B cell (primary cell): Measurements from ENCODE around the gene NRG2. TPM values are rescaled to one million over a fixed set of nuclear protein-coding genes. Genes with fewer than 3 reads are reported as not detected.

ENCODE experiments used
- ATAC-seq: fragments of 200-7000 bp; cut with Tn5 transposase; one replicate; pipeline ENCODE4 v1.10.0; 2021; ENCODE audit warnings: low read depth, mild to moderate bottlenecking, moderate number of reproducible peaks, moderate library complexity
- CTCF ChIA-PET: fragments of 350-600 bp; sonication (Branson Sonifier 250); formaldehyde crosslinking; loops from one replicate; lab custom pipeline; 2021; ENCODE audit warnings: antibody characterized with exemption, inconsistent platforms; lab: Charles Lee
- POLR2A ChIA-PET: fragments of 350-600 bp; sonication (Branson Sonifier 250); formaldehyde crosslinking; loops from one replicate; lab custom pipeline; 2021; ENCODE audit warnings: antibody characterized with exemption; lab: Charles Lee
- DNase-seq: peaks from one replicate; pipeline ENCODE4 v3.0.0; 2013
- H2AFZ ChIP-seq: 2 replicates; pipeline ENCODE4 v1.6.1; 2012; ENCODE audit warnings: mild to moderate bottlenecking, low read depth, low read length; ENCODE audit not compliant: insufficient read depth, poor library complexity, severe bottlenecking
- H3K27ac ChIP-seq, 2 donors: 1 replicate in 1 of 2; 2 replicates in 1 of 2; pipeline ENCODE4 v1.5.1; 2012 to 2013; ENCODE audit warnings: low read length in 2 of 2, mild to moderate bottlenecking in 2 of 2, moderate library complexity in 1 of 2
- H3K27me3 ChIP-seq, 4 experiments: fragments of 200-600 bp in 1 of 4; sonication (generic) in 1 of 4; replicated peaks in 1 of 4; 1 replicate in 2 of 4; 2 replicates in 2 of 4; pipeline versions ENCODE4 v1.6.1 to v1.7.0; 2013 to 2016; ENCODE audit warnings: low read length in 3 of 4, mild to moderate bottlenecking in 2 of 4, mixed read lengths in 1 of 4, moderate library complexity in 1 of 4; ENCODE audit not compliant: insufficient read depth in 4 of 4, control insufficient read depth in 3 of 4; ENCODE audit errors: control extremely low read depth in 1 of 4
- H3K36me3 ChIP-seq, 2 experiments: replicated peaks in 1 of 2; 1 replicate in 1 of 2; 2 replicates in 1 of 2; pipeline versions ENCODE4 v1.6.1 to v1.7.1; 2013; ENCODE audit warnings: low read length in 1 of 2; ENCODE audit not compliant: insufficient read depth in 2 of 2, control insufficient read depth in 1 of 2; ENCODE audit errors: control extremely low read depth in 1 of 2, extremely low read depth in 1 of 2
- H3K4me1 ChIP-seq, 2 donors: fragments of 200-600 bp in 1 of 2; sonication (generic) in 1 of 2; 1 replicate in 1 of 2; 2 replicates in 1 of 2; pipeline versions ENCODE4 v1.5.1 to v1.6.1; 2013 to 2017; ENCODE audit warnings: low read length in 2 of 2; ENCODE audit not compliant: control insufficient read depth in 2 of 2, insufficient read depth in 2 of 2
- H3K4me2 ChIP-seq: replicated peaks from 2 replicates; pipeline ENCODE3; 2012; ENCODE audit warnings: mild to moderate bottlenecking, low read depth, low read length; ENCODE audit not compliant: poor library complexity, severe bottlenecking
- H3K4me3 ChIP-seq, 5 experiments: fragments of 200-600 bp in 1 of 5; sonication (generic) in 1 of 5; 1 replicate in 3 of 5; 2 replicates in 2 of 5; pipeline versions ENCODE4 v1.5.1 to v1.7.0; 2011 to 2016; ENCODE audit warnings: low read length in 4 of 5, mild to moderate bottlenecking in 4 of 5, low read depth in 2 of 5, control low read depth in 1 of 5, moderate library complexity in 1 of 5; ENCODE audit not compliant: insufficient read depth in 1 of 5; ENCODE audit errors: control extremely low read depth in 1 of 5, extremely low read depth in 1 of 5
- H3K79me2 ChIP-seq: fragments of 200-600 bp; sonication (generic); one replicate; pipeline ENCODE4 v1.6.0; 2016; ENCODE audit warnings: low read length; ENCODE audit not compliant: control insufficient read depth, insufficient read depth
- H3K9ac ChIP-seq: fragments of 200-600 bp; sonication (generic); 2 replicates; pipeline ENCODE4 v1.6.1; 2017; ENCODE audit warnings: mild to moderate bottlenecking, low read length, moderate library complexity
- H3K9me3 ChIP-seq, 3 donors: one replicate each; pipeline versions ENCODE4 v1.6.1 to v1.7.1; 2013; ENCODE audit warnings: low read length in 2 of 3; ENCODE audit not compliant: control insufficient read depth in 2 of 3, insufficient read depth in 1 of 3; ENCODE audit errors: control extremely low read depth in 1 of 3
- H4K20me1 ChIP-seq: 2 replicates; pipeline ENCODE4 v1.6.0; 2012; ENCODE audit warnings: mild to moderate bottlenecking, low read length; ENCODE audit not compliant: insufficient read depth, control insufficient read depth, poor library complexity, severe bottlenecking
- H3K27ac Mint-ChIP-seq: one replicate; pipeline ENCODE4 v1.8.0; 2021; ENCODE audit warnings: mixed read lengths
- H3K27me3 Mint-ChIP-seq: one replicate; pipeline ENCODE4 v1.8.0; 2021; ENCODE audit warnings: mixed read lengths
- H3K4me1 Mint-ChIP-seq: one replicate; pipeline ENCODE4 v1.8.0; 2021; ENCODE audit warnings: mixed read lengths
- H3K4me3 Mint-ChIP-seq: one replicate; pipeline ENCODE4 v1.8.0; 2021; ENCODE audit warnings: mixed read lengths
- H3K9me3 Mint-ChIP-seq: one replicate; pipeline ENCODE4 v1.8.0; 2022; ENCODE audit warnings: mixed read lengths; ENCODE audit not compliant: insufficient read depth
- CTCF ChIP-seq: fragments of 200-600 bp; IDR thresholded peaks from one replicate; pipeline ENCODE4 v1.8.0; 2022; ENCODE audit warnings: antibody characterized with exemption, mild to moderate bottlenecking
- EZH2 ChIP-seq: IDR thresholded peaks from 2 replicates; pipeline ENCODE4 v1.6.1; 2012; ENCODE audit warnings: borderline replicate concordance, low read depth, mild to moderate bottlenecking, moderate library complexity, low read length; ENCODE audit not compliant: insufficient read depth, poor library complexity, severe bottlenecking
- WGBS: methylation state at CpG from one replicate; pipeline ENCODE4 v1.1.5; 2013; ENCODE audit warnings: missing lambda C conversion rate; ENCODE audit not compliant: insufficient coverage; 5-methylcytosine and 5-hydroxymethylcytosine counted together
- intact Hi-C: fragments of 100-400 bp; cut with micrococcal nuclease; formaldehyde crosslinking; loops from one replicate; pipeline ENCODE4 v1.10.0; 2022
- polyA plus RNA-seq: library from polyadenylated mRNA; depleted of rRNA; stranded (reverse); fragments of >200 nt; gene quantifications from 2 replicates; pipeline ENCODE4 v1.2.3, GENCODE V29; 2012
- total RNA-seq, 2 donors: library from RNA; stranded (reverse); fragments of 120-200 nt in 1 of 2; gene quantifications; 1 replicate in 1 of 2; 2 replicates in 1 of 2; pipeline versions ENCODE4 v1.2.3 to v1.2.4, GENCODE V29; 2013 to 2022

Gene NRG2
- total and polyA plus RNA-seq, 2 donors (not counting 1 experiment from before 2014, with no cell fraction given), result 0.13 to 0.15 TPM

GRCh38 chr5:139995929-139996328, 47.2 kb downstream of the NRG2 start:
- Mint-ChIP-seq H3K27ac (no peak overlapping the region), H3K4me1 (no peaks in the 10 kb centered on the region), H3K4me3 (no peak overlapping the region), H3K9me3 (no peaks in the 10 kb centered on the region), H3K27me3 (peaks cover 49% of the 10 kb centered on the region)
- Histone ChIP-seq H3K27me3 (peaks cover 0 to 31% (median 15%) of the 10 kb centered on the region in 4 experiments), H4K20me1 (no peaks in the 10 kb centered on the region), H3K9me3 (no peaks in the 10 kb centered on the region), H3K9ac (no peak overlapping the region), H3K27ac (no peak overlapping the region), H2AFZ (no peak overlapping the region), H3K4me1 (peaks cover 0 to 4% of the 10 kb centered on the region in 2 donors), H3K36me3 (no peaks in the 10 kb centered on the region), H3K4me2 (no peak overlapping the region), H3K79me2 (no peaks in the 10 kb centered on the region), H3K4me3 (no peak overlapping the region)
- ATAC-seq (no peak), DNase-seq (no peak)
- TF ChIP-seq EZH2 (no peak), CTCF (no peak)
- intact Hi-C loops, result no loop called here
- ChIA-PET POLR2A (no interaction called here), CTCF (interaction anchor here (0.9 kb wide), 1 partner anchor 28 kb away, joined by 3 read pairs; no protein-coding TSS in a partner anchor)
- 80% methylated on average over 1 of the region's 1 CpG for WGBS

- ATAC-seq (no peak), DNase-seq (no peak)
- ChIA-PET CTCF (no interaction called here), POLR2A (no interaction called here)
- Mint-ChIP-seq H3K27ac (no peak overlapping the region), H3K9me3 (no peaks in the 10 kb centered on the region), H3K27me3 (peaks cover 34% of the 10 kb centered on the region), H3K4me3 (no peak overlapping the region), H3K4me1 (no peaks in the 10 kb centered on the region)
- intact Hi-C loops, result no loop called here
- Histone ChIP-seq H3K79me2 (no peaks in the 10 kb centered on the region), H3K27ac (no peak overlapping the region), H3K9ac (no peak overlapping the region), H4K20me1 (no peaks in the 10 kb centered on the region), H3K4me1 (peaks cover 0 to 4% of the 10 kb centered on the region in 2 donors), H3K4me3 (no peak overlapping the region), H2AFZ (no peak overlapping the region), H3K4me2 (no peak overlapping the region), H3K27me3 (peaks cover 0 to 22% (median 9%) of the 10 kb centered on the region in 4 experiments), H3K36me3 (no peaks in the 10 kb centered on the region), H3K9me3 (no peaks in the 10 kb centered on the region)
- WGBS, result no CpG with 5 or more reads among the region's 1 CpG
- TF ChIP-seq EZH2 (no peak), CTCF (no peak)
Observed at GRCh38 chr5:139994234-139994633, 48.9 kb downstream of the NRG2 start.
